Measurements from ENCODE around the gene AGGF1. TPM values are rescaled to one million over a fixed set of nuclear protein-coding genes. Genes with fewer than 3 reads are reported as not detected.

AGGF1 gene
- polyA plus RNA-seq, 1 donor (not counting 4 experiments of a cell fraction or from before 2014, with no cell fraction given): 20.1 TPM

DNA sequence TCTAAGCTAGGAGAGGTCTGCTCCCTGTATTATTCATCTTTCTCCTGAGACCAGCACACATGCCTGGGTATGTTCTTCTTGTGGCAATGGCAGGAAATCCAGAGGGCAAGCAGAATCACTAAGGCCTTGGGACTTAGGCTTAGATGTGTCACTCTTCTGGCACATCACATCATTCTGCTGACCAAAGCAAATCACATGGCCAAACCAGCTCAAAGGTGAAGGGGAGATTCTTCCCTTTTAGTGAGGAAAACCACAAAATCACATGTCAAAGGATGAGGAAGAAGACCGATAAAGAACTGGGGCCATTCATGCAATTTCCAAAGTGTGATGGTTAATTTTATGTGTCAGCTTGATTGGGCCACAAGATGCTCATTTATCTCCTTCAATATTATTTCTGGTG, 5.7 kb upstream of the AGGF1 start:
- TF ChIP-seq EZH2 (IDR thresholded peaks at IDR 0.05; ENCODE audit: low read length): no peak
- TF ChIP-seq, protein P1, sequence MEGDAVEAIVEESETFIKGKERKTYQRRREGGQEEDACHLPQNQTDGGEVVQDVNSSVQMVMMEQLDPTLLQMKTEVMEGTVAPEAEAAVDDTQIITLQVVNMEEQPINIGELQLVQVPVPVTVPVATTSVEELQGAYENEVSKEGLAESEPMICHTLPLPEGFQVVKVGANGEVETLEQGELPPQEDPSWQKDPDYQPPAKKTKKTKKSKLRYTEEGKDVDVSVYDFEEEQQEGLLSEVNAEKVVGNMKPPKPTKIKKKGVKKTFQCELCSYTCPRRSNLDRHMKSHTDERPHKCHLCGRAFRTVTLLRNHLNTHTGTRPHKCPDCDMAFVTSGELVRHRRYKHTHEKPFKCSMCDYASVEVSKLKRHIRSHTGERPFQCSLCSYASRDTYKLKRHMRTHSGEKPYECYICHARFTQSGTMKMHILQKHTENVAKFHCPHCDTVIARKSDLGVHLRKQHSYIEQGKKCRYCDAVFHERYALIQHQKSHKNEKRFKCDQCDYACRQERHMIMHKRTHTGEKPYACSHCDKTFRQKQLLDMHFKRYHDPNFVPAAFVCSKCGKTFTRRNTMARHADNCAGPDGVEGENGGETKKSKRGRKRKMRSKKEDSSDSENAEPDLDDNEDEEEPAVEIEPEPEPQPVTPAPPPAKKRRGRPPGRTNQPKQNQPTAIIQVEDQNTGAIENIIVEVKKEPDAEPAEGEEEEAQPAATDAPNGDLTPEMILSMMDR (optimal IDR thresholded peaks at IDR 0.05 in 1 of 3, IDR thresholded peaks at IDR 0.05 in 1 of 3, conservative IDR thresholded peaks at IDR 0.05 in 1 of 3; ENCODE audit: extremely low read depth in 1 of 3, insufficient read depth in 2 of 3, low read length in 3 of 3): no peak
- no peak for FAIRE-seq

DNA sequence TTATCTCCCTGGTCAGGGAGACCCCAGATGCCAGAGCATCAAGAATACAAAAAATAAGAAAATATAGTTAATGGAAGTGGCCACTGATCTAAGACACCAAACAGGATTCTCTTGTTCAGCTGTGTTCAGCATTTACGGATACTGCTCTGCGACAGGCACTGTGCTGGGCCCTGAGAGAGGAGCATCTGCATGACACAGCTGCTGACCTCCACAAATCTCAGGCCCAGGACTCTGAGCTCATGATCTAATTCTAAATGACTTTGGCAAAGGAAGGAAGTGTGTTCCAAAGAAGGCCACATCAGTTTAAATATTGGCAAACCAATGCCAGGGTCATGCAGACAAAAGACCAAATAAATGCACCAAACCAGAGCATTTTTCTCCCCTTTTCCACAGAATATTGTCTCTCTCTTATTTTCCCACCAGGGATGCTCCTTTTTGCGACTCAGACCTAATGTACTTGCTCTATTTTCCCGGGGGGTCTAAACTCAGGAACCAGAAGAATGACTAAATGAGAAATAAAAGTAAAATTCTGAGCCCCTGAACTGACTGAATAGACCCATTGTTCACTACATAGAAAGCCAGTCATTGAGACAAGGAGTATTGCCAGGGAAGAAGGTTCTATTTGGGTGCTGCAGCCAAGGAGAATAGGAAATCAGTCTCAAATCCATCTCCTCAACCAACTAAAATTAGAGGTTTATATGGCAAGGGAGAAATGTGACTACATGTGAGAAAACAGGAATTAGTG, 1.4 kb upstream of the AGGF1 start:
- H3K4me3 ChIP-seq (ENCODE audit: control insufficient read depth in 2 of 3, extremely low read depth in 1 of 3, insufficient read depth in 2 of 3, low read depth in 1 of 3, low read length in 3 of 3): no peak overlapping the region
- no peaks in the 10 kb centered on the region for H3K9me3 ChIP-seq (ENCODE audit: control insufficient read depth, low read depth, low read length)
- DNase-seq (ENCODE audit: low read depth, low spot score) (no peak), FAIRE-seq (no peak)
- peaks cover 6% of the 10 kb centered on the region for H3K4me1 ChIP-seq (ENCODE audit: control insufficient read depth, extremely low read depth, insufficient read depth, low read length)
- H3K36me3 ChIP-seq (ENCODE audit: control insufficient read depth in 2 of 2, extremely low read depth in 1 of 2, insufficient read depth in 2 of 2, low read length in 2 of 2): no peaks in the 10 kb centered on the region
- H4K20me1 ChIP-seq (ENCODE audit: control insufficient read depth, extremely low read depth, insufficient read depth, low read length): no peaks in the 10 kb centered on the region
- no peak overlapping the region for H3K27ac ChIP-seq (ENCODE audit: control insufficient read depth, insufficient read depth, low read length)
- no peak for TF ChIP-seq EZH2 (IDR thresholded peaks at IDR 0.05; ENCODE audit: low read length)
- TF ChIP-seq, protein P1 (optimal IDR thresholded peaks at IDR 0.05 in 1 of 3, IDR thresholded peaks at IDR 0.05 in 1 of 3, conservative IDR thresholded peaks at IDR 0.05 in 1 of 3; ENCODE audit: extremely low read depth in 1 of 3, insufficient read depth in 2 of 3, low read length in 3 of 3): no peak
- peaks cover 23% of the 10 kb centered on the region for H3K79me2 ChIP-seq (ENCODE audit: control insufficient read depth, insufficient read depth, low read length)
- peaks cover 3% of the 10 kb centered on the region for H3K27me3 ChIP-seq (ENCODE audit: control insufficient read depth, extremely low read depth, insufficient read depth, low read length)
- H2AFZ ChIP-seq (ENCODE audit: control insufficient read depth, low read length): no peak overlapping the region
- H3K9me1 ChIP-seq (ENCODE audit: control insufficient read depth, extremely low read depth, insufficient read depth, low read length): no peaks in the 10 kb centered on the region
- H3K4me2 ChIP-seq (ENCODE audit: control insufficient read depth, extremely low read depth, insufficient read depth, low read depth, low read length): no peak overlapping the region
- dilution Hi-C loops (cut with MboI; ENCODE audit: extremely low pct_ligation_motif_present, low sequenced_read_pairs): no loop called here
- H3K9ac ChIP-seq (ENCODE audit: control insufficient read depth, extremely low read depth, insufficient read depth, low read length): no peak overlapping the region

More for the DNA sequence above, 5.7 kb upstream of the AGGF1 start:
- H3K4me1 ChIP-seq (ENCODE audit: control insufficient read depth, extremely low read depth, insufficient read depth, low read length): no peaks in the 10 kb centered on the region
- H3K9me1 ChIP-seq (ENCODE audit: control insufficient read depth, extremely low read depth, insufficient read depth, low read length): no peaks in the 10 kb centered on the region
- H3K9me3 ChIP-seq (ENCODE audit: control insufficient read depth, low read depth, low read length): no peaks in the 10 kb centered on the region
- no peaks in the 10 kb centered on the region for H3K79me2 ChIP-seq (ENCODE audit: control insufficient read depth, insufficient read depth, low read length)
- DNase-seq (ENCODE audit: low read depth, low spot score): no peak
- H3K27ac ChIP-seq (ENCODE audit: control insufficient read depth, insufficient read depth, low read length): no peak overlapping the region
- no peak overlapping the region for H2AFZ ChIP-seq (ENCODE audit: control insufficient read depth, low read length)
- H3K4me3 ChIP-seq (ENCODE audit: control insufficient read depth in 2 of 3, extremely low read depth in 1 of 3, insufficient read depth in 2 of 3, low read depth in 1 of 3, low read length in 3 of 3): no peak overlapping the region
- H3K4me2 ChIP-seq (ENCODE audit: control insufficient read depth, extremely low read depth, insufficient read depth, low read depth, low read length): no peak overlapping the region
- no peak overlapping the region for H3K9ac ChIP-seq (ENCODE audit: control insufficient read depth, extremely low read depth, insufficient read depth, low read length)
- dilution Hi-C loops (cut with MboI; ENCODE audit: extremely low pct_ligation_motif_present, low sequenced_read_pairs): no loop called here
- peaks cover 3% of the 10 kb centered on the region for H3K27me3 ChIP-seq (ENCODE audit: control insufficient read depth, extremely low read depth, insufficient read depth, low read length)
- H3K36me3 ChIP-seq (ENCODE audit: control insufficient read depth in 2 of 2, extremely low read depth in 1 of 2, insufficient read depth in 2 of 2, low read length in 2 of 2): no peaks in the 10 kb centered on the region
- no peaks in the 10 kb centered on the region for H4K20me1 ChIP-seq (ENCODE audit: control insufficient read depth, extremely low read depth, insufficient read depth, low read length)
